VCaP (cell line): ENCODE measurements around the gene TRAPPC4.
"Not testable (repeated sequence)": the region's sequence is repeated elsewhere in the genome, so short reads cannot be mapped to it uniquely, and the experiment has no call there.

ENCODE experiments used
- H3K27ac ChIP-seq: fragments of 450-650 bp; 2 replicates; pipeline ENCODE4 v1.5.1; 2017
- CTCF ChIP-seq: fragments of 450-650 bp; conservative IDR thresholded peaks from 2 replicates; pipeline ENCODE4 v1.5.1; 2017; ENCODE audit warnings: mild to moderate bottlenecking, moderate library complexity

TRAPPC4 gene

GRCh38 chr11:119054418-119054817, 35.9 kb downstream of the TRAPPC4 start:
- TF ChIP-seq CTCF, result no peak
- no peak overlapping the region for H3K27ac ChIP-seq

- 0 out of 2 replicates have a peak, but pooled peaks have one; percentile 21 for TF ChIP-seq CTCF
- H3K27ac ChIP-seq, result peak overlapping the region; percentile 89
Measured at GRCh38 chr11:119055901-119056300, 37.3 kb downstream of the TRAPPC4 start.

- H3K27ac ChIP-seq, result peak overlapping the region; percentile 89
Measured at GRCh38 chr11:119056421-119056999, 37.9 kb downstream of the TRAPPC4 start.

GRCh38 chr11:119057000-119057769, 38.6 kb downstream of the TRAPPC4 start, which contains the start of gene HYOU1:
Gene HYOU1, minus strand, starts transcription at chr11:119057205. Its CDS starts 1,045 bp downstream, at chr11:119056160.
- TF ChIP-seq CTCF, result peak; percentile 19; the same call in 1 of the 2 replicates
- H3K27ac ChIP-seq, result peak within 1 kb of the TSS; percentile 89

More at GRCh38 chr11:119056421-119056999, 37.9 kb downstream of the TRAPPC4 start:
- TF ChIP-seq CTCF, result no peak

GRCh38 chr11:119059128-119059527, 40.6 kb downstream of the TRAPPC4 start:
- H3K27ac ChIP-seq, result not testable (repeated sequence)

GRCh38 chr11:119061256-119061655, 42.7 kb downstream of the TRAPPC4 start:
- TF ChIP-seq CTCF, result no peak

GRCh38 chr11:119062779-119063178, 44.2 kb downstream of the TRAPPC4 start:
- TF ChIP-seq CTCF, result no peak
- H3K27ac ChIP-seq, result no peak overlapping the region

More at GRCh38 chr11:119061256-119061655, 42.7 kb downstream of the TRAPPC4 start:
- no peak overlapping the region for H3K27ac ChIP-seq

GRCh38 chr11:119065369-119065768, 46.8 kb downstream of the TRAPPC4 start:
- TF ChIP-seq CTCF, result peak; percentile 64
- H3K27ac ChIP-seq, result no peak overlapping the region
